ENCODE results near the gene GJD2.

GJD2 gene

GRCh38 chr15:34795267-34796081, 40.7 kb upstream of the GJD2 start, which contains the start of gene ACTC1:
TSS of gene ACTC1 (minus strand) at chr15:34795549. CDS start at chr15:34794808, 741 bp downstream.
- DNase-seq (ENCODE audit: low read depth): peak; percentile 37
- no peak within 1 kb of the TSS for H3K4me3 ChIP-seq (ENCODE audit: low read depth, low read length)
- TF ChIP-seq, protein P1, sequence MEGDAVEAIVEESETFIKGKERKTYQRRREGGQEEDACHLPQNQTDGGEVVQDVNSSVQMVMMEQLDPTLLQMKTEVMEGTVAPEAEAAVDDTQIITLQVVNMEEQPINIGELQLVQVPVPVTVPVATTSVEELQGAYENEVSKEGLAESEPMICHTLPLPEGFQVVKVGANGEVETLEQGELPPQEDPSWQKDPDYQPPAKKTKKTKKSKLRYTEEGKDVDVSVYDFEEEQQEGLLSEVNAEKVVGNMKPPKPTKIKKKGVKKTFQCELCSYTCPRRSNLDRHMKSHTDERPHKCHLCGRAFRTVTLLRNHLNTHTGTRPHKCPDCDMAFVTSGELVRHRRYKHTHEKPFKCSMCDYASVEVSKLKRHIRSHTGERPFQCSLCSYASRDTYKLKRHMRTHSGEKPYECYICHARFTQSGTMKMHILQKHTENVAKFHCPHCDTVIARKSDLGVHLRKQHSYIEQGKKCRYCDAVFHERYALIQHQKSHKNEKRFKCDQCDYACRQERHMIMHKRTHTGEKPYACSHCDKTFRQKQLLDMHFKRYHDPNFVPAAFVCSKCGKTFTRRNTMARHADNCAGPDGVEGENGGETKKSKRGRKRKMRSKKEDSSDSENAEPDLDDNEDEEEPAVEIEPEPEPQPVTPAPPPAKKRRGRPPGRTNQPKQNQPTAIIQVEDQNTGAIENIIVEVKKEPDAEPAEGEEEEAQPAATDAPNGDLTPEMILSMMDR (conservative IDR thresholded peaks at IDR 0.05; ENCODE audit: low read depth, low read length): no peak

- no peak overlapping the region for H3K4me3 ChIP-seq (ENCODE audit: low read depth, low read length)
- TF ChIP-seq, protein P1 (conservative IDR thresholded peaks at IDR 0.05; ENCODE audit: low read depth, low read length): no peak
- no peak for DNase-seq (ENCODE audit: low read depth)
Measured at GRCh38 chr15:34794590-34795206, 39.9 kb upstream of the GJD2 start.

- DNase-seq (ENCODE audit: low read depth): no peak
- H3K4me3 ChIP-seq (ENCODE audit: low read depth, low read length): no peak overlapping the region
- TF ChIP-seq, protein P1 (conservative IDR thresholded peaks at IDR 0.05; ENCODE audit: low read depth, low read length): no peak
Measured at GRCh38 chr15:34793901-34794300, 39.1 kb upstream of the GJD2 start.

- TF ChIP-seq, protein P1 (conservative IDR thresholded peaks at IDR 0.05; ENCODE audit: low read depth, low read length): no peak
Measured at GRCh38 chr15:34793071-34793470, 38.3 kb upstream of the GJD2 start.

GRCh38 chr15:34791701-34792100, 36.9 kb upstream of the GJD2 start:
- H3K4me3 ChIP-seq (ENCODE audit: low read depth, low read length): no peak overlapping the region
- TF ChIP-seq, protein P1 (conservative IDR thresholded peaks at IDR 0.05; ENCODE audit: low read depth, low read length): no peak
- no peak for DNase-seq (ENCODE audit: low read depth)

More at GRCh38 chr15:34793071-34793470, 38.3 kb upstream of the GJD2 start:
- no peak for DNase-seq (ENCODE audit: low read depth)
- H3K4me3 ChIP-seq (ENCODE audit: low read depth, low read length): no peak overlapping the region

GRCh38 chr15:34790121-34790520, 35.3 kb upstream of the GJD2 start:
- no peak for DNase-seq (ENCODE audit: low read depth)
- TF ChIP-seq, protein P1 (conservative IDR thresholded peaks at IDR 0.05; ENCODE audit: low read depth, low read length): no peak
- no peak overlapping the region for H3K4me3 ChIP-seq (ENCODE audit: low read depth, low read length)
